Suprapubic skin (tissue), 4 donors: ENCODE data around the gene UNCX. TPM values are rescaled to one million over a fixed set of nuclear protein-coding genes. Genes with fewer than 3 reads are reported as not detected.

Source experiments
- DNase-seq, 2 donors: peaks; one replicate each; pipeline ENCODE4 v3.0.0-alpha.2; 2019; ENCODE audit warnings: low spot score in 2 of 2
- H3K27ac ChIP-seq: fragments of 200-600 bp; sonication (generic); one replicate; pipeline ENCODE4 v1.5.1; 2019
- H3K27me3 ChIP-seq: fragments of 200-600 bp; sonication (generic); one replicate; pipeline ENCODE4 v1.5.1; 2019
- H3K36me3 ChIP-seq: fragments of 200-600 bp; sonication (generic); one replicate; pipeline ENCODE4 v1.5.1; 2019
- H3K4me1 ChIP-seq: fragments of 200-600 bp; sonication (generic); one replicate; pipeline ENCODE4 v1.5.1; 2019
- H3K4me3 ChIP-seq: fragments of 200-600 bp; sonication (generic); one replicate; pipeline ENCODE4 v1.5.1; 2019; ENCODE audit warnings: mild to moderate bottlenecking
- H3K9me3 ChIP-seq: fragments of 200-600 bp; sonication (generic); one replicate; pipeline ENCODE4 v1.5.1; 2019
- EP300 ChIP-seq: sonication (generic); formaldehyde crosslinking; IDR thresholded peaks from one replicate; pipeline ENCODE4 v1.6.1; 2017; ENCODE audit warnings: antibody characterized with exemption
- POLR2A ChIP-seq, 2 donors: fragments of 450-650 bp; IDR thresholded peaks; one replicate each; pipeline ENCODE4 v1.6.1; 2017; ENCODE audit warnings: antibody characterized with exemption in 2 of 2, mild to moderate bottlenecking in 2 of 2, moderate library complexity in 2 of 2
- POLR2AphosphoS5 ChIP-seq, 3 donors: sonication (generic); formaldehyde crosslinking; IDR thresholded peaks; one replicate each; pipeline ENCODE4 v1.6.1; 2017; ENCODE audit warnings: antibody characterized with exemption in 3 of 3
- WGBS: methylation state at CpG from one replicate; pipeline ENCODE4 v1.1.5; 2018; 5-methylcytosine and 5-hydroxymethylcytosine counted together
- total RNA-seq, 4 donors: library from RNA; depleted of rRNA; stranded (reverse); fragments of >200 nt; gene quantifications; one replicate each; pipeline ENCODE4 v1.1.0, GENCODE V29; 2016
- TF ChIP-seq, protein P1 (sequence below), 2 donors: fragments of 200-600 bp in 1 of 2; fragments of 450-650 bp in 1 of 2; sonication (generic) in 1 of 2; IDR thresholded peaks; one replicate each; pipeline ENCODE4 v1.5.1; 2016 to 2019; ENCODE audit warnings: antibody characterized with exemption in 2 of 2, mild to moderate bottlenecking in 1 of 2, moderate library complexity in 1 of 2

UNCX gene
- total RNA-seq, 4 donors from 2014 or later, result not detected

DNA sequence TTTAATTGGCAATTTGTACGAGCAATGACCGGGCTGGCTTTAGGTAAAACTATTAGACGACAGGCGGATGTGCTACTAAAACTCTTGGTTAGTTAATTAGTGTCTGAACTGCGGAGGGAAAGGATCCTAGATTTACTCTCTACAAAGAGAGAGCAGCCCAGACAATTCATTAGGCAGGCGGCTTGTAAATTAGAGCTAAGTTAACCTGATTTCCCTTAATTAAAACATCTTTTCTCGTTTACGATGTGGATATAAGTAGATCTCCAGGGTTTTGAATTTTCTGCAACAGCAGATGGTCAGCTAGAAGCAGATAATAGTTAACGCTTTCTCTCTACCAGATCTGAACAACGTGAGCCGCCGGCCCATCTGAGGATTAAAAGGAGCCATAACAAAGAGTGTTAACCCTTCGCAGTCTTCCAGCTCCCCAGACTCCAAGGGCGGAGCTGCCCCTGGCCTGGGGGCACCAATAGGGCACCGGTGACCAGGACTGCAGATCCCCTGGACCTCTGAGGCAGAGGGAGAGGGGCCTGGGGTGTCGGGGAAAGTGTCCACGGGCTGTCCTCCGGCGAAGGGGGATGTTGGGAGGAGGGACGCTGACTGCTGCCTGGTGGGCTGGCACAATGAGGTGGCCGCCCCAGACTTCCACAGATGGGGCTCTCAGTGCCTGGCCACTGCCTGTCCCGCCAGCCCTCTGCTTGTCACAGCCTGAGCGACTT, 6.3 kb upstream of the UNCX start:
- H3K4me3 ChIP-seq, result no peak overlapping the region
- DNase-seq, result no peak
- H3K27me3 ChIP-seq, result peaks cover 98% of the 10 kb centered on the region
- no peaks in the 10 kb centered on the region for H3K9me3 ChIP-seq
- no peak for TF ChIP-seq POLR2AphosphoS5 (IDR thresholded peaks at IDR 0.05)
- TF ChIP-seq EP300, result no peak
- no peak for TF ChIP-seq POLR2A (IDR thresholded peaks at IDR 0.05)
- TF ChIP-seq, protein P1, sequence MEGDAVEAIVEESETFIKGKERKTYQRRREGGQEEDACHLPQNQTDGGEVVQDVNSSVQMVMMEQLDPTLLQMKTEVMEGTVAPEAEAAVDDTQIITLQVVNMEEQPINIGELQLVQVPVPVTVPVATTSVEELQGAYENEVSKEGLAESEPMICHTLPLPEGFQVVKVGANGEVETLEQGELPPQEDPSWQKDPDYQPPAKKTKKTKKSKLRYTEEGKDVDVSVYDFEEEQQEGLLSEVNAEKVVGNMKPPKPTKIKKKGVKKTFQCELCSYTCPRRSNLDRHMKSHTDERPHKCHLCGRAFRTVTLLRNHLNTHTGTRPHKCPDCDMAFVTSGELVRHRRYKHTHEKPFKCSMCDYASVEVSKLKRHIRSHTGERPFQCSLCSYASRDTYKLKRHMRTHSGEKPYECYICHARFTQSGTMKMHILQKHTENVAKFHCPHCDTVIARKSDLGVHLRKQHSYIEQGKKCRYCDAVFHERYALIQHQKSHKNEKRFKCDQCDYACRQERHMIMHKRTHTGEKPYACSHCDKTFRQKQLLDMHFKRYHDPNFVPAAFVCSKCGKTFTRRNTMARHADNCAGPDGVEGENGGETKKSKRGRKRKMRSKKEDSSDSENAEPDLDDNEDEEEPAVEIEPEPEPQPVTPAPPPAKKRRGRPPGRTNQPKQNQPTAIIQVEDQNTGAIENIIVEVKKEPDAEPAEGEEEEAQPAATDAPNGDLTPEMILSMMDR (IDR thresholded peaks at IDR 0.05), result no peak
- no peaks in the 10 kb centered on the region for H3K36me3 ChIP-seq
- peaks cover 31% of the 10 kb centered on the region for H3K4me1 ChIP-seq
- no peak overlapping the region for H3K27ac ChIP-seq
- WGBS, result 29% methylated on average over 14 of the region's 23 CpGs

DNA sequence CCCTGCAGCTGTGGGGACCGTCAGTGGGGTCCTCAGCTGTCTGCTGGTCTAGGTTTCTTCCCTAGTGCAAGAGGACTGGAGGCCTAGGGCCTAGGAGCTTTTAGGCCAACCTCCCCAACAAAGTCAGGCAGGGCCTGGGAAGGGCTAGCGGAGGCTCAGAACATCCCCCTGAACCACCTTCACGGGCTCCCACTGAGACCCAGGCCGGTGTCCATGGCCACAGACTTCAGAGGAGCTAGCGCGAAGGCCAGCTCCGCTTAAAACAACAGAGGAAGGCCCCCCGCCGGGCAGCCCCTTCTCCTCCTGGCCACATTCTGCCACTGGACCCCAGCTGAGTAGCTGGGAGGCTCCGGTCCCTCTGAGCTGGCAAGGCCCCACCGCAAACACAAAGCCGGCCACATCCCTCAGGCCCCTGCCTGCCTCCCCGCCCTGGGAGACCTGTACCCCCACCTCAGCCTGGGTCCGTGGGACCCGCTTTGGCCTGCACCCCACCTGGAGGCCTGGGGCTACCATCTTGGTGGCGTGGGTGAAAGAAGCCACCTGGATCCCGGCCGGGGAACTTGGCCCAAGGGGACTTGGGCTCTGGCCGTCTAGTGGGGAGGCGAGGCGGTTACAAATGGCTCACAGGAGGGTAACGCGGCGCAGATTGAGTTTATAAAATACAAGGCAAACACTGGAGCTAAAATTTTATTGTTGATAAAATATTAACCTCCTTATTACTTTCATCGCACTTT, 5.4 kb upstream of the UNCX start:
- DNase-seq, result no peak
- H3K4me1 ChIP-seq, result peaks cover 31% of the 10 kb centered on the region
- H3K27me3 ChIP-seq, result peaks cover 98% of the 10 kb centered on the region
- no peaks in the 10 kb centered on the region for H3K36me3 ChIP-seq
- TF ChIP-seq POLR2AphosphoS5 (IDR thresholded peaks at IDR 0.05) (no peak), POLR2A (IDR thresholded peaks at IDR 0.05) (no peak), EP300 (no peak)
- TF ChIP-seq, protein P1 (IDR thresholded peaks at IDR 0.05), result no peak
- H3K4me3 ChIP-seq, result no peak overlapping the region
- 43% methylated on average over 11 of the region's 25 CpGs for WGBS
- H3K9me3 ChIP-seq, result no peaks in the 10 kb centered on the region
- H3K27ac ChIP-seq, result no peak overlapping the region

DNA sequence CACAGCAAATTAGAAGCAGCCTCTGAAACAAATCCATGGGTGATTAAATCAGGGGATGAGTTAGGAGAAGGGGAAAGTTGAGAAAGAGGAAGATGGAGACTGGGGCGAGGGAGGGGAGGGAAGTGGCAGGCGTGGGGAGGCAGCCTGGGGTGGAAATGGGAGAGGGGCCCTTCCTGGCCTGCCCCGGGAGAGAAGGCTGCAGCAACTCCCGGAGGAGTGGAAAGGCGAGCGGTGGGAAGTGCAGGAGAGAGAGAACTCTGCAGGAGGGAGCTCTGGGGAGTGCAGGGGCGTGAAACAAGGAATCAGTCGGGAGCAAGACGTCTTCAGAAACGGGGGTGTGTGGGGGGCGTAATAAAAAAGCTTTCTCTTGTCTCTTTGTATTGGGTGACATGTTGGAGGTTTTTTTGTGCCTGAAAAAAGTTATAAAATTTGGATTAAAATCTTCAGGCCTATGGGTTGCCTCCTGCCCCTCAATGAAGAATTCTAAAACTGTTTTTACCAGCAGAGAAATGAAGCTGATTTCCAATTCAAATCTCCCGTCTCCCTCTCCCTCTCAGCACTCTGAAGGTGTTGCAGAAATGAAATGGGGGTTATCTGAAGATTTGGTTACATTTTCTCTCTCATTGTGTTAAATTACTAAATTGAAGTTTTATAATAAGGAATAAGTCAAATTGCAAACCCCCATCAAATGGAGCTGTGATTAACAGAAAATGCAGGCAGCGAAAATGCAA, 4.7 kb upstream of the UNCX start:
- no peaks in the 10 kb centered on the region for H3K9me3 ChIP-seq
- H3K27me3 ChIP-seq, result peaks cover 100% of the 10 kb centered on the region
- TF ChIP-seq, protein P1 (IDR thresholded peaks at IDR 0.05), result no peak
- TF ChIP-seq POLR2A (IDR thresholded peaks at IDR 0.05) (no peak), EP300 (no peak), POLR2AphosphoS5 (IDR thresholded peaks at IDR 0.05) (no peak)
- DNase-seq, result no peak
- H3K36me3 ChIP-seq, result no peaks in the 10 kb centered on the region
- H3K27ac ChIP-seq, result no peak overlapping the region
- peaks cover 35% of the 10 kb centered on the region for H3K4me1 ChIP-seq
- H3K4me3 ChIP-seq, result no peak overlapping the region
- WGBS, result 14% methylated on average over 13 of the region's 13 CpGs

DNA sequence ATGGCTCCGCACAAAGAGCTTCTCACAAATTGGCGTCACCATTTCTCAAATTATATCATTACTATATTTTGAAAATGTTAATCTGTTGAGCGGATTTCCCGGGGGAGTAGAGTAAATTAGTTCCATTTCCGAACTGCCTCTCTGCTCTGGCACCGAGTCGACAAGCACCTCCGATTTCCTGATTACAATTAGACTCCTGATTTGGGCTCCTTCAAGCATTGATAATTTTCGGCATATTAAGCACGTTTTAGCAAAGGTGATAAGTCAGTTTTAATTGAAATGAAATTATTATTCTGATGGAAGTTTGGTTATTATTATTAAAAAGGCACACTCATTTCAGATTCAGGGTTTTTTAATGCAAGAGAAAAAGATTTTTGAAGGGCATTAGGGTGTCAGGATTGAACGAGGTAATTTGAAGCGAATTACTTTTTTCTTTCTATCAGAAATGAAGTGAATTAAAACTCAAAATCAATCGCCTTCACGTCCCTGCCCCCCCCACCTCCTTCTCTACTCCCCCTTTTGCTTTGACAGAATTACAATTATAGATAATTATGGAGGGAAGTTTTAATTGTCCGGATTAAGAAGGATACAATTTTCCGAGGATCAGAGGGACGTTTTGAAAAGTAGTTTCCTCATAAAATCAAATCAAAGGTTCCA, 4.0 kb upstream of the UNCX start:
- TF ChIP-seq POLR2AphosphoS5 (IDR thresholded peaks at IDR 0.05) (no peak), EP300 (no peak), POLR2A (IDR thresholded peaks at IDR 0.05) (no peak)
- TF ChIP-seq, protein P1 (IDR thresholded peaks at IDR 0.05), result no peak
- Histone ChIP-seq H3K4me3 (no peak overlapping the region), H3K27me3 (peaks cover 100% of the 10 kb centered on the region), H3K36me3 (no peaks in the 10 kb centered on the region), H3K4me1 (peaks cover 42% of the 10 kb centered on the region), H3K27ac (no peak overlapping the region), H3K9me3 (no peaks in the 10 kb centered on the region)
- 18% methylated on average over 17 of the region's 17 CpGs for WGBS
- no peak for DNase-seq
